Measurements from ENCODE around the gene TACC2.
"Not testable (repeated sequence)": the region's sequence is repeated elsewhere in the genome, so short reads cannot be mapped to it uniquely, and the experiment has no call there.

TACC2 gene

DNA sequence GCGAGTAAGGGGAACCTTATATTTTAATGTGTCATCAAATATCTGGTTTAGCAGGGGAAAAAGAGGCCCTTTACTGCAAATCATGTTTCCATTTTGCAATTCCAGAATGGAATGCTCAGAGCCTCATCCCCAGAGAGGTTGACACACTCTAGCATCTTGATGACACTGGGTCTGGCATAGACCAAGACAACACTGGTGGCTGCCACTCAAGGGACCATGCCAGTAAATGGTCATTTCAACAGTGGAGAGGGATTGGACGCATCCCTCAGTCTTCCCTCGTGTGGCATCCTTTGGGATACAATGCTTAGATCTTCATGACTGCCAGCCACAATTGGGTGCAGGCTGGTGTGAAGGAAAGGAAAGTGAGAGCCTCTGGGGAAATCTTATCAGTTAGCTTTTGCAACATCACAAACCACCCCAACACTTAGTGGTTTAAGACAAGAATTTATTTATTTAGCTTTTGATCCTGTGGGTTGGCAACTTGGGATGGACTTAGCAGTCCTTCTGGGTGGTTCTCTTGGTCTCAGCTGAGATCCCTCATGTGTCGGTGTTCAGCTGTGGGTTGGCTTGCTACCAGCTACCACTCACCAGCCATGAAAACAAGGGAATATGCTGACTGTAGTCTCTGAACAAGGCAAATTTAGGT lies 21.6 kb downstream of the TACC2 start:
- no peak for TF ChIP-seq CTCF (IDR thresholded peaks at IDR 0.05; ENCODE audit: insufficient read depth, missing control alignments)
- FAIRE-seq (no peak), DNase-seq (ENCODE audit: insufficient read length, low spot score) (no peak)

DNA sequence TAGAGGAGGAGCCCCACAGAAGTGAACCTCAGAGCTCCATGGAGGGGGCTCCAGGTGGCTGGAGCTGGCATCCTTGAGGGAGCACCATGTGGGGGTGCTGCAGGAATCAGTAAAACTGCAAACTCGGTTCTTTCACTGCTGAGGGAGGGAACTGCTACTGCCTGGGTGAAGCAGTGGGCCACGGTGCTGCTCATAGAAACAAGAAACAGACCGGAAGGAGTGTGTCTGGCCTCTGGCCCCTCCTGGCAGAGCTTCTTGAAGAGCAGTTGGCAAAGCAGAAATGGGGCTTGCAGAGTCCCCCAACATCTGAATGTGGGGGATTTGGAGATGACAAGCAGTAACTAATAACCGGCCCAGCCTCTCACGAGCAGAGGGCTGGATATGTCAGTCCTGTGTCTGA lies 23.8 kb downstream of the TACC2 start:
- no peak for TF ChIP-seq CTCF (IDR thresholded peaks at IDR 0.05; ENCODE audit: insufficient read depth, missing control alignments)
- FAIRE-seq = no peak
- no peak for DNase-seq (ENCODE audit: insufficient read length, low spot score)

- no peak for FAIRE-seq
- TF ChIP-seq CTCF (IDR thresholded peaks at IDR 0.05; ENCODE audit: insufficient read depth, missing control alignments) = no peak
- DNase-seq (ENCODE audit: insufficient read length, low spot score) = no peak
Observed at GRCh38 chr10:122013311-122013780, 24.4 kb downstream of the TACC2 start.

GRCh38 chr10:122014652-122015248 lies 25.8 kb downstream of the TACC2 start:
- DNase-seq (ENCODE audit: insufficient read length, low spot score) = no peak
- TF ChIP-seq CTCF (IDR thresholded peaks at IDR 0.05; ENCODE audit: insufficient read depth, missing control alignments) = no peak
- no peak for FAIRE-seq

DNA sequence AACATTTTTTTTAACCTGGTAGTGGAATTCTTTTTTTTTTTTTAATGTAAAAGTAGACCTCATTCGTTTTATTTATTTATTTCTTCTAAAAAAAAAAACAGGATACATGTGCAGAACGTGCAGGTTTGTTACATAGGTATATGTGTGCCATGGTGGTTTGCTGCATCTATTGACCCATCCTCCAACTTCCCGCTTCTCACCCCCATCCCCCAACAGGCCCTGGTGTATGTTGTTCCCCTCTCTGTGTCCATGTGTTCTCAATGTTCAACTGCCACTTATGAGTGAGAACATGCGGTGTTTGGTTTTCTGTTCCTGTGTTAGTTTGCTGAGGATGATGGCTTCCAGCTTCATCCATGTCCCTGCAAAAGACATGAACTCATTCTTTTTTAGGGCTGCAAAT lies 29.0 kb downstream of the TACC2 start:
- FAIRE-seq = not testable (repeated sequence)

DNA sequence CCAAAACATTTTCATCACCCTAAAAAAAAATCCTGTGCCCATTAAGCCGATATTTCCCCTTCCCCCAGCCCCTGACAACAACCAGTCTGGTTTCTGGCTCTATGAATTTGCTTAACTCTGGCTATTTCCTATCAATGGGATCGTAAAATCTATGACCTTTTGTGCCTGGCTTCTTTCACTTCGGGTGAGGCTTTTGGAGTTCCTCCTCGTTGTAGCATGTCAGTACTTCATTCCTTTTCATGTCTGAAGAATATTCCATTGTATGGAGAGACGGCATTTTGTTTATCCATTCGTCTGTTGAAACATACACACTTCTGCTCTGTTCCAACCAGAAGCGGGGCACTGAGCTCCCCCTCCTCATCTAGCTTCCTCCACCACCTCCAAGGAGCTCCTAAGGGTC lies 29.5 kb downstream of the TACC2 start:
- no peak for TF ChIP-seq CTCF (IDR thresholded peaks at IDR 0.05; ENCODE audit: insufficient read depth, missing control alignments)
- DNase-seq (ENCODE audit: insufficient read length, low spot score) (no peak), FAIRE-seq (no peak)

More for the DNA sequence above, 29.0 kb downstream of the TACC2 start:
- not testable (repeated sequence) for DNase-seq (ENCODE audit: insufficient read length, low spot score)

- DNase-seq (ENCODE audit: insufficient read length, low spot score) (no peak), FAIRE-seq (no peak)
- TF ChIP-seq CTCF (IDR thresholded peaks at IDR 0.05; ENCODE audit: insufficient read depth, missing control alignments) = no peak
Observed at GRCh38 chr10:122018951-122019413, 30.0 kb downstream of the TACC2 start.

Data from D721Med (cell line).